Fibroblast of lung (primary cell): ENCODE results near the gene CAPG. TPM values are rescaled to one million over a fixed set of nuclear protein-coding genes. Genes with fewer than 3 reads are reported as not detected.

Source experiments
- DNase-seq, 2 donors: peaks; one replicate each; pipeline versions ENCODE4 v3.0.0 to v3.0.0-alpha.2; 2010; ENCODE audit warnings: low read depth in 2 of 2
- H2AFZ ChIP-seq: 2 replicates; pipeline ENCODE4 v1.5.1; 2012; ENCODE audit warnings: low read length, control low read depth, inconsistent platforms
- H3K27ac ChIP-seq: 2 replicates; pipeline ENCODE4 v1.5.1; 2011; ENCODE audit warnings: low read length, control low read depth; ENCODE audit not compliant: insufficient read depth
- H3K27me3 ChIP-seq: 2 replicates; pipeline ENCODE4 v1.5.1; 2011; ENCODE audit warnings: mild to moderate bottlenecking, low read length; ENCODE audit not compliant: control insufficient read depth, insufficient read depth
- H3K36me3 ChIP-seq: 2 replicates; pipeline ENCODE4 v1.5.1; 2011; ENCODE audit warnings: low read length; ENCODE audit not compliant: control insufficient read depth, insufficient read depth
- H3K4me1 ChIP-seq: 2 replicates; pipeline ENCODE4 v1.5.1; 2011; ENCODE audit warnings: low read length; ENCODE audit not compliant: control insufficient read depth, insufficient read depth; ENCODE audit errors: extremely low read depth
- H3K4me2 ChIP-seq: 2 replicates; pipeline ENCODE4 v1.5.1; 2011; ENCODE audit warnings: low read length, control low read depth; ENCODE audit not compliant: insufficient read depth; ENCODE audit errors: extremely low read depth
- H3K4me3 ChIP-seq, 4 experiments: fragments of 200-600 bp in 1 of 4; sonication (generic) in 1 of 4; replicated peaks in 1 of 4; 2 replicates each; pipeline ENCODE4 v1.5.1; 2011 to 2016; ENCODE audit warnings: low read length in 4 of 4, low read depth in 3 of 4, mild to moderate bottlenecking in 3 of 4, control low read depth in 2 of 4, inconsistent platforms in 1 of 4, mixed read lengths in 1 of 4; ENCODE audit not compliant: insufficient read depth in 1 of 4; ENCODE audit errors: control extremely low read depth in 1 of 4
- H3K79me2 ChIP-seq: 2 replicates; pipeline ENCODE4 v1.5.1; 2012; ENCODE audit warnings: mild to moderate bottlenecking, low read length, inconsistent platforms; ENCODE audit not compliant: control insufficient read depth, insufficient read depth
- H3K9ac ChIP-seq: 2 replicates; pipeline ENCODE4 v1.5.1; 2011; ENCODE audit warnings: mild to moderate bottlenecking, low read length, control low read depth; ENCODE audit not compliant: insufficient read depth
- H3K9me3 ChIP-seq: 2 replicates; pipeline ENCODE4 v1.5.1; 2012; ENCODE audit warnings: low read depth, low read length; ENCODE audit not compliant: control insufficient read depth, insufficient read depth
- H4K20me1 ChIP-seq: 2 replicates; pipeline ENCODE4 v1.5.1; 2011; ENCODE audit warnings: low read length; ENCODE audit not compliant: control insufficient read depth, insufficient read depth; ENCODE audit errors: extremely low read depth
- CTCF ChIP-seq, 2 donors: IDR thresholded peaks in 1 of 2; conservative IDR thresholded peaks in 1 of 2; 1 replicate in 1 of 2; 2 replicates in 1 of 2; pipeline ENCODE4 v1.5.1; 2011 to 2012; ENCODE audit warnings: low read length in 2 of 2, control low read depth in 1 of 2, inconsistent platforms in 1 of 2, low read depth in 1 of 2, mild to moderate bottlenecking in 1 of 2
- EZH2 ChIP-seq: IDR thresholded peaks from 2 replicates; pipeline ENCODE4 v1.5.1; 2012; ENCODE audit warnings: low read length, control low read depth, mild to moderate bottlenecking; ENCODE audit errors: missing control alignments
- polyA plus RNA-seq, 2 donors: library from polyadenylated mRNA; depleted of rRNA in 1 of 2; stranded (reverse) in 1 of 2; unstranded in 1 of 2; fragments of >200 nt; gene quantifications; 2 replicates each; pipeline ENCODE4 v1.2.1, GENCODE V29; 2011 to 2012; ENCODE audit warnings: missing spikeins in 1 of 2
- total RNA-seq: library from RNA; depleted of rRNA; stranded (reverse); fragments of >200 nt; gene quantifications from 2 replicates; pipeline ENCODE4 v1.2.1, GENCODE V29; 2014

The CAPG gene
- total and polyA plus RNA-seq, 2 donors (not counting 1 experiment from before 2014, with no cell fraction given): 43.8 to 193 TPM

GRCh38 chr2:85380048-85380447 is 30.1 kb downstream of the CAPG start:
- no peaks in the 10 kb centered on the region for H4K20me1 ChIP-seq
- no peak overlapping the region for H3K4me2 ChIP-seq
- no peak for DNase-seq
- no peak overlapping the region for H3K9ac ChIP-seq
- H3K9me3 ChIP-seq: no peaks in the 10 kb centered on the region
- no peaks in the 10 kb centered on the region for H3K4me1 ChIP-seq
- H3K27me3 ChIP-seq: no peaks in the 10 kb centered on the region
- no peak overlapping the region for H3K4me3 ChIP-seq
- no peaks in the 10 kb centered on the region for H3K79me2 ChIP-seq
- TF ChIP-seq EZH2 (no peak), CTCF (conservative IDR thresholded peaks at IDR 0.05 in 1 of 2, IDR thresholded peaks at IDR 0.05 in 1 of 2; ENCODE audit: low read depth in 1 of 2, low read length in 2 of 2) (no peak)
- no peak overlapping the region for H3K27ac ChIP-seq
- H2AFZ ChIP-seq: no peak overlapping the region
- no peaks in the 10 kb centered on the region for H3K36me3 ChIP-seq

- no peak for TF ChIP-seq CTCF (conservative IDR thresholded peaks at IDR 0.05 in 1 of 2, IDR thresholded peaks at IDR 0.05 in 1 of 2; ENCODE audit: low read depth in 1 of 2, low read length in 2 of 2)
- no peak for TF ChIP-seq EZH2
- no peak for DNase-seq
- no peaks in the 10 kb centered on the region for H3K36me3 ChIP-seq
- no peaks in the 10 kb centered on the region for H3K79me2 ChIP-seq
- H3K4me1 ChIP-seq: no peaks in the 10 kb centered on the region
- no peak overlapping the region for H2AFZ ChIP-seq
- no peak overlapping the region for H3K9ac ChIP-seq
- no peak overlapping the region for H3K27ac ChIP-seq
- H3K27me3 ChIP-seq: no peaks in the 10 kb centered on the region
- H3K4me2 ChIP-seq: no peak overlapping the region
- no peaks in the 10 kb centered on the region for H3K9me3 ChIP-seq
- H3K4me3 ChIP-seq: no peak overlapping the region
- H4K20me1 ChIP-seq: no peaks in the 10 kb centered on the region
These were observed 31.9 kb downstream of the CAPG start for GRCh38 chr2:85378257-85378656.

- no peaks in the 10 kb centered on the region for H3K36me3 ChIP-seq
- H3K4me1 ChIP-seq: no peaks in the 10 kb centered on the region
- no peak overlapping the region for H3K9ac ChIP-seq
- H3K9me3 ChIP-seq: no peaks in the 10 kb centered on the region
- no peak overlapping the region for H3K27ac ChIP-seq
- no peak overlapping the region for H2AFZ ChIP-seq
- no peaks in the 10 kb centered on the region for H3K79me2 ChIP-seq
- DNase-seq: no peak
- H3K4me3 ChIP-seq: no peak overlapping the region
- no peaks in the 10 kb centered on the region for H4K20me1 ChIP-seq
- no peak overlapping the region for H3K4me2 ChIP-seq
- no peaks in the 10 kb centered on the region for H3K27me3 ChIP-seq
- TF ChIP-seq CTCF (conservative IDR thresholded peaks at IDR 0.05 in 1 of 2, IDR thresholded peaks at IDR 0.05 in 1 of 2; ENCODE audit: low read depth in 1 of 2, low read length in 2 of 2): no peak
- TF ChIP-seq EZH2: no peak
These were observed 33.1 kb downstream of the CAPG start for GRCh38 chr2:85377083-85377482.
